ENCODE measurements around the gene PFKP.

PFKP gene

GRCh38 chr10:3030765-3031164 is 36.6 kb upstream of the PFKP start:
- no peak for DNase-seq (ENCODE audit: insufficient read length, low spot score)
- FAIRE-seq, result no peak
- TF ChIP-seq SPI1 (IDR thresholded peaks at IDR 0.05; ENCODE audit: low read depth, low read length) (no peak), PAX5 (IDR thresholded peaks at IDR 0.05; ENCODE audit: insufficient read depth, low read length, severe bottlenecking) (no peak), POLR2AphosphoS5 (IDR thresholded peaks at IDR 0.05; ENCODE audit: low read depth, low read length) (no peak), POLR2A (IDR thresholded peaks at IDR 0.05; ENCODE audit: low read depth, low read length) (no peak), POU2F2 (IDR thresholded peaks at IDR 0.05; ENCODE audit: low read depth, low read length) (no peak), TAF1 (IDR thresholded peaks at IDR 0.05; ENCODE audit: low read depth, low read length) (no peak)

DNA sequence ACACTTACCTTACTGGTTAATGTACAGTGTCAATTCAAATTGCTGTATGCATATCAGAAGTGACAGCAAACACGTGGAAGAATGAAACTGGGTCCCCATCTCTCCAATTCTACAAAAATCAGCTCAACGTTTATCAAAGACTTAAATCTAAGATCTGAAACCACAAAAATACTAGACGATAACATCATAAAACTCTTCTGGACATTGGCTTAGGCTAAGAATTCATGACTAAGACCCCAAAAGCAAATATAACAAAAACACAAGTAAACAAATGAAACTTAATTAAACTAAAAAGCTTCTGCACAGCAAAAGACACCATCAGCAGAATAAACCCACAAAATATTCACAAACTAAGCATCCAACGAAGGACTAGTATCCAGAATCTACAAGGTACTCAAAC is 35.9 kb upstream of the PFKP start:
- DNase-seq (ENCODE audit: insufficient read length, low spot score) (no peak), FAIRE-seq (no peak)
- TF ChIP-seq PAX5 (IDR thresholded peaks at IDR 0.05; ENCODE audit: insufficient read depth, low read length, severe bottlenecking) (no peak), SPI1 (IDR thresholded peaks at IDR 0.05; ENCODE audit: low read depth, low read length) (no peak), TAF1 (IDR thresholded peaks at IDR 0.05; ENCODE audit: low read depth, low read length) (no peak), POLR2A (IDR thresholded peaks at IDR 0.05; ENCODE audit: low read depth, low read length) (no peak), POU2F2 (IDR thresholded peaks at IDR 0.05; ENCODE audit: low read depth, low read length) (no peak), POLR2AphosphoS5 (IDR thresholded peaks at IDR 0.05; ENCODE audit: low read depth, low read length) (no peak)

- no peak for FAIRE-seq
- no peak for DNase-seq (ENCODE audit: insufficient read length, low spot score)
- TF ChIP-seq PAX5 (IDR thresholded peaks at IDR 0.05; ENCODE audit: insufficient read depth, low read length, severe bottlenecking) (no peak), POLR2AphosphoS5 (IDR thresholded peaks at IDR 0.05; ENCODE audit: low read depth, low read length) (no peak), SPI1 (IDR thresholded peaks at IDR 0.05; ENCODE audit: low read depth, low read length) (no peak), POU2F2 (IDR thresholded peaks at IDR 0.05; ENCODE audit: low read depth, low read length) (no peak)
These were observed 33.4 kb upstream of the PFKP start for GRCh38 chr10:3033925-3034324.

- TF ChIP-seq PAX5 (IDR thresholded peaks at IDR 0.05; ENCODE audit: insufficient read depth, low read length, severe bottlenecking), result no peak
- no peak for TF ChIP-seq TAF1 (IDR thresholded peaks at IDR 0.05; ENCODE audit: low read depth, low read length)
- no peak for TF ChIP-seq POLR2A (IDR thresholded peaks at IDR 0.05; ENCODE audit: low read depth, low read length)
- no peak for TF ChIP-seq SPI1 (IDR thresholded peaks at IDR 0.05; ENCODE audit: low read depth, low read length)
- TF ChIP-seq POLR2AphosphoS5 (IDR thresholded peaks at IDR 0.05; ENCODE audit: low read depth, low read length), result no peak
- TF ChIP-seq POU2F2 (IDR thresholded peaks at IDR 0.05; ENCODE audit: low read depth, low read length), result no peak
- no peak for DNase-seq (ENCODE audit: insufficient read length, low spot score)
- no peak for FAIRE-seq
These were observed 32.7 kb upstream of the PFKP start for GRCh38 chr10:3034616-3035015.

DNA sequence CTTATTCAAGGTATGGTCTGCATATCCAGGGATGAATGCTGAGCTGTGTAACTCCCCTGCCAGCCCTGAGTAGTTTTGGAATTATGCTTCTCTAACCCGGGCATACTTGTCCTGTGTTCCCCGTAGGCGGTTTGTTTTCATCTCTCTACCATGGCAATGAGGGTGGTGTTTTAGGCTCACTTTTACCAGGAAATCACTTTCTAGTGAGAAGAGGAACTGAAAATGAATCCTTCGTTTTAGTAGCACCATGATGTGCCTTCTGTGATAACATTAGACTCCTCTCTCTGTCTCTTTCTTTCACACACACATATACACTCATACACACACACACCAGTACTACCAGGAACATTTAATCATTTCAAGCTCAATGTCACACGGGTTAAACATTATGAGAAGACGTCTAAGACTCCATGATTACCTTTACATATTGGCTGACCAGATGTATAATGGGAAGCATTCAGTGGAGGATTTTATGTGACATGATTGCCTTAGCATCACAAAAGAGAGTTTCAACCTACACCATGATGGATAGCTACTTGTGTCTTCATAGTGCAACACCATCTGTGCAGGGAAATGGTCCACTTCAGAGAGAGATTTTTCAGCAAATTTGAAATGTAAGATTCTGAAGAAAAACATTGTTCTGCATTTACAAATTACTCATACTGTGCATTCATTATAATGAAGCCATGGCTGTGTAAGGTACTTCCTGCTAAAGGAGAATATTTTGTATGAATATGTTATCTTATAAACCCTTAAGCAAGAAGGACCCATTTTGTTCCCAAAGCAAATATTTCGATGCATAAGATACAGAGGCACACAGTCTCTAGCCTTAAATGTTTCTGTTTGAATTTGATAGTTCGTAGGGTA is 31.0 kb upstream of the PFKP start:
- DNase-seq (ENCODE audit: insufficient read length, low spot score), result peak; percentile 43
- TF ChIP-seq POU2F2 (IDR thresholded peaks at IDR 0.05; ENCODE audit: low read depth, low read length) (no peak), TAF1 (IDR thresholded peaks at IDR 0.05; ENCODE audit: low read depth, low read length) (no peak), POLR2A (IDR thresholded peaks at IDR 0.05; ENCODE audit: low read depth, low read length) (no peak), SPI1 (IDR thresholded peaks at IDR 0.05; ENCODE audit: low read depth, low read length) (peak; percentile 98)
- FAIRE-seq, result peak; percentile 83

DNA sequence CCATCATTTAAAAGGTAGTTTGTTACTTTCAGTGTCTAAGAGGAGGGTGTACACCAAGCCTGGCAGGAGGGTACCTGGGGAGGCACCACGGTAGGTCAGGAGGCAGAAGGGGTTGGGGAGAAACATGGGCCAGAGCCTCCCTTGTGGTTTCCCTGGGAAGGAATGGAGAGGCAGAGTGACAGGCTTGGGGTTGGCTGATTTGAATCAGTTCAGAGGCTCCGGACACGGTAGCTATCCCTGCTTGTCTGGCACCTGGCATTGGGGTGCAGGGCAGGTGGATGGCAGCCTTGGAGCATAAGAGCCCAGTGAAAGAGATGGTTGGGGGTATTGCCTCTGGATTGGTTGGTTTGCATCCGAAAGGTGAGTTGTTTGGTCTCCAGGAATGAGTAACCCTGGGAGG is 30.2 kb upstream of the PFKP start:
- FAIRE-seq, result no peak
- TF ChIP-seq SPI1 (IDR thresholded peaks at IDR 0.05; ENCODE audit: low read depth, low read length), result no peak
- no peak for TF ChIP-seq POLR2A (IDR thresholded peaks at IDR 0.05; ENCODE audit: low read depth, low read length)
- no peak for TF ChIP-seq TAF1 (IDR thresholded peaks at IDR 0.05; ENCODE audit: low read depth, low read length)
- DNase-seq (ENCODE audit: insufficient read length, low spot score), result no peak

GRCh38 chr10:3040069-3040468 is 27.3 kb upstream of the PFKP start:
- no peak for TF ChIP-seq POU2F2 (IDR thresholded peaks at IDR 0.05; ENCODE audit: low read depth, low read length)
- no peak for TF ChIP-seq PAX5 (IDR thresholded peaks at IDR 0.05; ENCODE audit: insufficient read depth, low read length, severe bottlenecking)
- no peak for TF ChIP-seq POLR2AphosphoS5 (IDR thresholded peaks at IDR 0.05; ENCODE audit: low read depth, low read length)
- TF ChIP-seq TAF1 (IDR thresholded peaks at IDR 0.05; ENCODE audit: low read depth, low read length), result no peak
- no peak for TF ChIP-seq SPI1 (IDR thresholded peaks at IDR 0.05; ENCODE audit: low read depth, low read length)
- no peak for TF ChIP-seq POLR2A (IDR thresholded peaks at IDR 0.05; ENCODE audit: low read depth, low read length)
- no peak for FAIRE-seq
- no peak for DNase-seq (ENCODE audit: insufficient read length, low spot score)

DNA sequence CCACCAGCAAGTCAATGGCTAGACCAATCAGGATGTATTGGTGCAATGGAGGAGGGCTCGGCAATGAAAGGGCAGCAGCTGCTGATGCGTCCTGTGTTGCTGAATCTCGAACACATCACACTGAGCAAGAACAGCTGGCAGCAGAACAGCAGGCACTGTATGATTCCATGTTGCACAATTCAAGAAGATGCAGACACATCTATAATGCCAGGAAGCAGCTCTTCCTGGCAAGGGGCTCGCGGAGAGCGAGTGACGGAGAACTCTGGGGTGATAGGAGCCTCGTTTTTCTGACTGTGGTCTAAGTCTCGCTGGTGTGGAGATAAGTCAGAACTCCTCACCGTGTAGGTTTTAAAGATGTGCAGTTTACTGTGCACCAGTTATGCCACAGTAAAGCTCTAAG is 24.8 kb upstream of the PFKP start:
- no peak for DNase-seq (ENCODE audit: insufficient read length, low spot score)
- FAIRE-seq, result no peak
- no peak for TF ChIP-seq POLR2A (IDR thresholded peaks at IDR 0.05; ENCODE audit: low read depth, low read length)
- TF ChIP-seq TAF1 (IDR thresholded peaks at IDR 0.05; ENCODE audit: low read depth, low read length), result no peak
- no peak for TF ChIP-seq POU2F2 (IDR thresholded peaks at IDR 0.05; ENCODE audit: low read depth, low read length)
- TF ChIP-seq PAX5 (IDR thresholded peaks at IDR 0.05; ENCODE audit: insufficient read depth, low read length, severe bottlenecking), result no peak
- TF ChIP-seq SPI1 (IDR thresholded peaks at IDR 0.05; ENCODE audit: low read depth, low read length), result no peak
- TF ChIP-seq POLR2AphosphoS5 (IDR thresholded peaks at IDR 0.05; ENCODE audit: low read depth, low read length), result no peak

- DNase-seq (ENCODE audit: insufficient read length, low spot score), result peak; percentile 58
- peak; percentile 9 for FAIRE-seq
- TF ChIP-seq PAX5 (IDR thresholded peaks at IDR 0.05; ENCODE audit: insufficient read depth, low read length, severe bottlenecking) (no peak), POLR2A (IDR thresholded peaks at IDR 0.05; ENCODE audit: low read depth, low read length) (no peak), SPI1 (IDR thresholded peaks at IDR 0.05; ENCODE audit: low read depth, low read length) (no peak), TAF1 (IDR thresholded peaks at IDR 0.05; ENCODE audit: low read depth, low read length) (no peak), POU2F2 (IDR thresholded peaks at IDR 0.05; ENCODE audit: low read depth, low read length) (no peak), POLR2AphosphoS5 (IDR thresholded peaks at IDR 0.05; ENCODE audit: low read depth, low read length) (no peak)
These were observed 23.6 kb upstream of the PFKP start for GRCh38 chr10:3043512-3044368.

Data from GM12891 (cell line).